HUDEP-2 (cell line): ENCODE data around the gene RWDD3.
A peak's percentile ranks its signal among the peaks of the same experiment; 100 is the strongest.

Experiments used
- DNase-seq, 76 experiments: peaks; one replicate each; lab custom pipeline; 2025; ENCODE audit not compliant: unreplicated experiment in 76 of 76; lab: John Stamatoyannopoulos, UW

RWDD3 gene

GRCh38 chr1:95278173-95279006, 44.4 kb downstream of the RWDD3 start:
- DNase-seq, result no peak

DNA sequence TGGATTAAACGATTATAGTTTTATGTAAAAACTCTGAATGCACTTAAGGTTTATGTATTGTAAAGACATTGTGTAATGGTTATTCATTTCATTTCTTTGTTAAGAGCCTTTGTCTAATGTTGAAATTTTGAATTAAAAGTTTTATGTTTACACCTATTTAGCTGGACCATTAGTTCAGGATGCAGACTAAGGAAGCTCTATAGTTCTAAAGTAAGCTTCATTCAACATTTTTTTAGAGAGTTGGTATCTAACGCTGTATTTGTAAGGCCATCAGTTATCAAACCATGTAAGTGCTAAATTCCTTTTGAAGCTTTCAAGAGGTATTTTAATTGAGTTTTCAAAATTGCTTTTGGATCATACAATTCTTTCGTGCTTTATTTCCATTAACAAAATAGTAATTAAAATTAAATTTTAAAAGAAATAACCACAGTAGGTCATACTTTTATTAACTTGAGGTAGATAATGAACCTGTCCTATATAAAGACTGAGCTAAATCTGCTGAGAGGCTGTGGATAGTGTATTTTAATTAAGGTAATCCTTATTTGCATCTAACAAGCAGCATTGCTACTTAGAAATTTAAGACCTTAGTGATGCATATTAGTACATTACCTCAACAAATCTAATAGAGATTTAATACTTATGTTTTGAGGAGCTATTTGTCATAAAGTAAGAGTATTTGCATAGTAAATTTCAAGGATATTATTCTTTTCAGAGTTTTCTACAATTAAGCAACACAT, 47.9 kb downstream of the RWDD3 start:
- no peak for DNase-seq

GRCh38 chr1:95282518-95282895, 48.5 kb downstream of the RWDD3 start:
- DNase-seq, result no peak

DNA sequence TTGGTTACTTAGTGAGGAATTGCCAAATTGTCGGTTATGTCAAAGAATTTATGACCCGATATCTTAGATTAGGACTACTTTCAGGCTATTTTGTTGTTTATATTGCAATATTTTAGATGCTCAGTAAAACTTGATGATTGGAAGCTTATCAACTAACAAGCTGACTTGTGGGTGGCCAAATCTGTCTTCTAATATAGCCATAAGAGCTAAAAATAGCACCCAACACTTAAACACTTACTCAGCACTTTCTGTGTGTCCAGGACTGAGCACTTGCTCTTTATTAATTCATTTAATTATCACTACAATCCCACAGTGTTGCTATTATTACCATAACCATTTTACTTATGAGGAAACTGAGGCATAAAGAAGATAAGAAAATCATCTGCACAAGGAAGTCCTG, 50.4 kb downstream of the RWDD3 start:
- no peak for DNase-seq

DNA sequence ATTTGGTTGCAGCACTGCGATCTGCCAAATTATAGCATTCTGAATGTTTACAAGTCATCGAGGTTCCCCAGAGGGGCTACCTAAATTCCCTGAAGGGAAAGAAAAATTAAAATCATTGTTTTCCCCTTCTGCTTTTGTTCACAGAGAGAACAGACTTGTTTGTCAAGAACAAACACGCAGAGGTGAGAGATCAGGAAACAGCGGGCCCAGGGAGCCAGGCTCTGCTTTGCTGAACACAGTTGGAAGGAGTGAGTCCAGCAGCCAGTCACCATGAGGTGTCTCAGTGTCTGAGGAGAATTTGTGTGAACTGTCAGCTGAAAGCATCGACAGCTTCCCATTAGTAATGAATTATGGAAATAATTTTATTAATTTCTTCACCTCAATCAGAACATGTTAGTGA, 52.5 kb downstream of the RWDD3 start:
- DNase-seq, result no peak

DNA sequence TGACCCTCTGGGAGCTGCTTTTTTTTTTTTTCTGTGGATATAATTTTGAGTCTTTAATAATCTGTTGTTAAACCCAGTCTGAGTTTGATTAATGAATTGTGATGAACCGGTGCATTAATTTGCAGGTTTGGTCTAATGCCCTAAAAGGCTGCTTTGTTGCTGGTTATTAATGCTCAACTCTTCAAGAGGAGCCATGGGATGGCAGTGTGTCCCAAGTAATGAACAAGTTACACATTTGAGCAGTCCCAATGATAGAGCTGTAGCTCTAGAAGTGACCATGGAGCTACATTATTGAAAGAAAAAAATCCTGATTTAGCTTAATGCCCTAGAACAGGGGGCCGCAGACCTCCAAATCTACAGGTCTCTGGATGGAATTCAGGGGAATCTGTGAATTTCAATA, 53.1 kb downstream of the RWDD3 start:
- peak in 1 of 76 experiments; percentile 4 for DNase-seq

- no peak for DNase-seq
These were observed 53.8 kb downstream of the RWDD3 start for GRCh38 chr1:95287825-95288224.
